GM03348 (cell line): Measurements from ENCODE around the gene RRP15.

Source experiments
- DNase-seq: peaks from one replicate; pipeline ENCODE4 v3.0.0; 2012; ENCODE audit warnings: low spot score

The RRP15 gene

DNA sequence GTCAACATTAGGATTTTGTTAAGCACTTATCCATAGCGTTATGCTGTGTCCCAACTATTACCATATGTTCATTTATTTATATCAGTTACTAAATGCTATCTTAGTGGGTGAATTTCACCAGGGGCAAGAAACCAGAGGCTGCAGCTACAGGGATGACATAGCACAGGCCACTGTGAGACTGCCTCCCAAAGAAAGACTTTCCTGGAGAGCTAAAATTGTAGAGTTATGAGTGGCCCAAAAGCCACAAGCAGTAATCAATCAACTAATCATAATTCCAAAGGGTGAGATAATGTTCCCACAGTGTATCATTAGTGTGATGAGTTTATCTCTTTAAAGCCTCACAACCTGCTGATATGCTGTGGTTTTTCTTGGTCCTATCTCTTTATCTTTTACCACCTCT is 56.2 kb downstream of the RRP15 start:
- DNase-seq, result no peak

DNA sequence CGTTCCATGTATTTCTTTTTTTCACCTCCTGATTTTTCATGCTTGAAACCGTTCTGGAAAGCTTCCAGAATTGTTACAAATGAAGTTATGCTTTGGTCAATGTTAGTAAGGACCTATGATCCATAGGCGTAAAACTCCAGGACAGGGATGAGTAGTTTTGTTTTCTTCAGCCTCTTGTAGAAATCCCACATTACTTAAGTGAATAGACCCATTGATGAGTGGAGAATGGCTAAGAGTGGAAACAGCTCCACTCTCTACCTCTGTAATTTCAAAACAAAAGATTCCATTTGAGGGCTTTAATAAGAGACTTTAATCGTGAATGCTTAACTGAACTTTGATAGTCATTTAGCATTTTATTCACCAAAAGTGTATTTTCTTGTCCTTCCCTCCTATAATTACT is 57.0 kb downstream of the RRP15 start:
- DNase-seq, result no peak

DNA sequence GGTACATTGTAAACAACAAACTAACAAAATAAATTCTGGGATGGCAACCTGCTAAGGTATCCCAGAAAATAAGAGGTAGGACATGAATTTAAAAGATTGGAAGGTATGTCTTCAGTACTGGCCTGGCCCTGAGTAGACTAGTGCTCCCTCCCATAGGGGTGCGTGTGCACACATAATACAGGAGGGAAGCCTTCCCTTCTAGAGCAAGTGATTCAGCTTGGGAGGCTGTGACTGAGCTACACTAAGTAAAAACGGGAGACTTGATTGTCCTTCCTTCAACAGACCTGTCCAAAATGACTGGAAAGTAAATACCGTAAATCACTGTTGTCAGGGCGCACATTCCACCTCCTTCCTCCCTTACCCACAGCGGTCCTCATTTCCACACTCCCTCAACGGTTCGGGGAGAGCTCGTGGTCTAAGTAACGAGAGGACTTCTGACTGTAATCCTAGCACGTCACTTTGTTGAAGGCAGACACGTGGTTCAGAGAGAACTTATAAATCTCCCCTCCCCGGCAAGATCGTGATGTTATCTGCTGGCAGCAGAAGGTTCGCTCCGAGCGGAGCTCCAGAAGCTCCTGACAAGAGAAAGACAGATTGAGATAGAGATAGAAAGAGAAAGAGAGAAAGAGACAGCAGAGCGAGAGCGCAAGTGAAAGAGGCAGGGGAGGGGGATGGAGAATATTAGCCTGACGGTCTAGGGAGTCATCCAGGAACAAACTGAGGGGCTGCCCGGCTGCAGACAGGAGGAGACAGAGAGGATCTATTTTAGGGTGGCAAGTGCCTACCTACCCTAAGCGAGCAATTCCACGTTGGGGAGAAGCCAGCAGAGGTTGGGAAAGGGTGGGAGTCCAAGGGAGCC is 60.0 kb downstream of the RRP15 start, which contains the start of gene TGFB2:
TGFB2 (plus strand) TSS at position 523 of the 859 bp plus-strand sequence. CDS start 1,366 bp downstream, outside the sequence.
- DNase-seq, result peak; percentile 45

DNA sequence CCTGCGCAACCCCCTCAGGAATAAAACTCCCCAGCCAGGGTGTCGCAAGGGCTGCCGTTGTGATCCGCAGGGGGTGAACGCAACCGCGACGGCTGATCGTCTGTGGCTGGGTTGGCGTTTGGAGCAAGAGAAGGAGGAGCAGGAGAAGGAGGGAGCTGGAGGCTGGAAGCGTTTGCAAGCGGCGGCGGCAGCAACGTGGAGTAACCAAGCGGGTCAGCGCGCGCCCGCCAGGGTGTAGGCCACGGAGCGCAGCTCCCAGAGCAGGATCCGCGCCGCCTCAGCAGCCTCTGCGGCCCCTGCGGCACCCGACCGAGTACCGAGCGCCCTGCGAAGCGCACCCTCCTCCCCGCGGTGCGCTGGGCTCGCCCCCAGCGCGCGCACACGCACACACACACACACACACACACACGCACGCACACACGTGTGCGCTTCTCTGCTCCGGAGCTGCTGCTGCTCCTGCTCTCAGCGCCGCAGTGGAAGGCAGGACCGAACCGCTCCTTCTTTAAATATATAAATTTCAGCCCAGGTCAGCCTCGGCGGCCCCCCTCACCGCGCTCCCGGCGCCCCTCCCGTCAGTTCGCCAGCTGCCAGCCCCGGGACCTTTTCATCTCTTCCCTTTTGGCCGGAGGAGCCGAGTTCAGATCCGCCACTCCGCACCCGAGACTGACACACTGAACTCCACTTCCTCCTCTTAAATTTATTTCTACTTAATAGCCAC is 60.7 kb downstream of the RRP15 start:
- peak; percentile 82 for DNase-seq

DNA sequence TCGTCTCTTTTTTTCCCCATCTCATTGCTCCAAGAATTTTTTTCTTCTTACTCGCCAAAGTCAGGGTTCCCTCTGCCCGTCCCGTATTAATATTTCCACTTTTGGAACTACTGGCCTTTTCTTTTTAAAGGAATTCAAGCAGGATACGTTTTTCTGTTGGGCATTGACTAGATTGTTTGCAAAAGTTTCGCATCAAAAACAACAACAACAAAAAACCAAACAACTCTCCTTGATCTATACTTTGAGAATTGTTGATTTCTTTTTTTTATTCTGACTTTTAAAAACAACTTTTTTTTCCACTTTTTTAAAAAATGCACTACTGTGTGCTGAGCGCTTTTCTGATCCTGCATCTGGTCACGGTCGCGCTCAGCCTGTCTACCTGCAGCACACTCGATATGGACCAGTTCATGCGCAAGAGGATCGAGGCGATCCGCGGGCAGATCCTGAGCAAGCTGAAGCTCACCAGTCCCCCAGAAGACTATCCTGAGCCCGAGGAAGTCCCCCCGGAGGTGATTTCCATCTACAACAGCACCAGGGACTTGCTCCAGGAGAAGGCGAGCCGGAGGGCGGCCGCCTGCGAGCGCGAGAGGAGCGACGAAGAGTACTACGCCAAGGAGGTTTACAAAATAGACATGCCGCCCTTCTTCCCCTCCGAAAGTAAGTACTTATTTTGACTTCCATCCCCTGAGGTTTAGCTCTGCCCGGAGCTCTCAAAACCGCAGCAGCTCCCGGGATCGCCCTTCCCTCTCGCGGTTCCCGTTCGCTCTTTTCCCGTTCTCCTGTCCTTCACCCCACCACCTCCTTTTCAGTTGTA is 61.5 kb downstream of the RRP15 start:
- DNase-seq, result peak; percentile 44

DNA sequence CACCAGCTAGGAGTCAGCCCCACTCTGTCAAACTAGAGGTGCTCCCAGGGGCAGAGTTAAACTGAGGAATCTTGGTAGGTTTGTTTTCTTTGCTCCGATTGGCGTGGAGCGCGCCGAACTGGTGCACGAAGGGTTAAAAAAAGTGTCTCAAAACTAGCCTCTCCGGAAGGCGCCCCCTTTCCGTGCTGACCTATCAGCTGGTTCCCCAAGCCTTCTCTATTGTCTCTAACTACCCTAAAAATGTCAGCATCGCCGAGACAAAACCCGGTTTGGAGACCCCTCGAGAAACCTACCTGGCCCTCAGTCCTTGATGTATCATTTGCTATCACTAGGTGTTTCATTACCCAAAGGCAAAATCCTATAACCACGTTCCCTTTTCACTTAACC is 62.2 kb downstream of the RRP15 start:
- DNase-seq, result peak; percentile 17

DNA sequence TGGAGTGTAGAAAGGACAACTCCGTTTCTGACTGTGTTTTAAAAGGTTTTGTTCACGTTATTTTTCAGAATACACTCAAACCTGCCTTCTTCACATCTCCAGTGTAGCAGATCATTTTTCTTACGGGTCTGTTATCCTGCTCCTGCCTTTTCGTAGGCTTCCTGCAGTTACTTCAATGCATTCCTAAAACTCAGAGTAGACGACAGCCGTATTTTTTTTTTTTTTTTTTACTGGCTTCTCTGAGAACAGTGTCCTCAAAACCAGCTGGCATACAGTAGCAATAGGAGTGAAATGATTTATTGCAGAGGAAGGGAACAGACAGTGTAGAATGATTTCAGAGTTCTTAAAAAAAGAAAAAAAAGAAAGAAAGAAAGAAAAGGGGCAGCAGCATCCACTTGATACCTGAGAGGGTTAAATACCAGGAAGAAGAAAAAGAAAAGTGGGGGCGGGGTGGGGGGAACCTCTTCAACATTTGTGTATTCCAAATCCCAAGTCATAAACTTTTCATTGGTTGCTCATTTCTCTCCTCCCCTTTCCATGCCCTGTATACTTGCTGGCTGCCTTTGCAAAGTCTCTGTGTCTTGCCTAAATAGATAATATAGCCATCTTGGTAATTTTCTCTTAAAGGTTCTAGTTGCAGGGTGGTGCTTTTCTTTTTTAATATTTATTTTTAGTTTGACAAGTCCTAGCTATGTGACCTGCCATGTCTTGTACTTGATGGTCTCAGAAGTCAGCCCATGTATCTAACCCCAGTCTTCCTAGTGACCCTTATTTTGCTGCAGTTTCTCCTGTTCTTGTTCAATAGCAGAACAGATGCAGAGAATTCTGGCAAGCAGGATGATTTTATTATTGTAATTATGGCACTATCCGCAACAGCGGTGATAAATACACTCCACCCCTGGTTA is 62.9 kb downstream of the RRP15 start:
- no peak for DNase-seq

DNA sequence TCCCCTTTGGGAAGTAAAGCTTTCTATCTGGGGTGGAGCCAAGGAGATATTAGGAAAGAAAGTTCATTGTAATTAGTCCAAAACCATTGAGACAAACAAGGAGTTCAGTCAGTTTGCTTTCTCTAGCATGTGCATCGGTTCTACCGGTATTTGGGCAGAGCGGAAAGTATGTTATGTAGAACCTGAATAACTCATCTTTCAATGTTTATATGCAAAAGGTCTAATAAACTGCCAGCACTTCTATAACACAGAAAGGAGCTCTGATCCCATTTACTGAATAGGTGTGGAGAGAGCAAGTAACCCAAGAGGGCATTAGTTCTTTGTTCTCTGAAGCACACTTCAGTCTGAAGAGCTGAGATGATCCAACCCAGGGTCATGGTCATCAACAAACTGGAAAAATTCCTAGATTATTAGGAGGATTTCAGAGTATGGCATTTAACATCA is 63.6 kb downstream of the RRP15 start:
- no peak for DNase-seq

DNA sequence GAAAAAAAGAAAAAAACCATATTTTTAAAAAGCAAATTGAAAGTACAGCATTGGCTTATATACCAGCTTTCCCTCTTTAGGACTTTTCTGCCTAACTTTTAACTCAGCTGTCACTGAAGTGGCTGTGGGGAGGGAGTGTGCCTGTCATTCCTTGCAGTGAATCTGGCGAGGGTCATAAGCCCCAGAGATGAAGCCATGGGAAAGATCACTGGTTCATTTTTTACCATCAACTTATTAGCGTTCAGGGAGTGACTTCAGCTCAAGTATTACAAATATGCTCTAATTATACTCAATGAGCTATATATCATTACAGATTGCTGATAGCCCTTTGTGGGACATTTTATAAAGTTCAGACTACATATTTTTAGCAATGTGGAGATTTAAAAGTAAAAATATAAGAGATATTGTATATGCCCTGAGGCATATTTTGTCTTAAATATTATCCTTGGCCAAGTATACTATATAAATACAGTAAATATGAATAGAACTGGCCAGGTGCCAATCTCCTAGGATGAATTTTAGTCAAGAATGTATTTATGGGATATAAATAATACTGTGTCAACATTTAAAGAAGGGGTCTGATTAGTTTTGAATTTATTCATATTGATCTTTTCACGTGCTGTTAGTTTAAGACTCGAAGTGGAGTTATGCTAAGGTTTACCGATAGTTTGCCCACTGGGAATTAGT is 64.4 kb downstream of the RRP15 start:
- DNase-seq, result no peak

DNA sequence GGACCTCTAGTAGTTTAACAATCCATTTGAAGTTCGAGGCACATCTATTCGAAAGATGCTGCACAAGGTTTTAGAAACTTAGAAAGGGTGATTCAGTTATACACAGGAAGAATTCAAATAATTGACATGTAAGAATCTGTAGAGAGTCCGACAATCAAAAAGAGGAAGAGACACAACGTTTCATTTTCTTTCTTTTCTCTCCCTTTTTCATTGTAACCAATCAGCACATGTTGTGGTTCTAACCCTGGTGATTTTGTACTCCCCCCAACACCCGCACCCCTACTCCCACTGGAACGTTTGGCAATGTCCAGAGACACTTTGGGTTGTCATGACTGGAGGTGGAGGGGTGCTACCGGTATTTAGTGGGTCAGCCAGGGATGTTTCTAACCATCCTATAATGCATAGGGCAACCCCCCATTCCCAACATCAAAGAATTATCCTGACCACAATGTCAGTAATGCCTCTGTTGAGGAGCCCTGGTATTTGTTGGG is 65.0 kb downstream of the RRP15 start:
- no peak for DNase-seq

DNA sequence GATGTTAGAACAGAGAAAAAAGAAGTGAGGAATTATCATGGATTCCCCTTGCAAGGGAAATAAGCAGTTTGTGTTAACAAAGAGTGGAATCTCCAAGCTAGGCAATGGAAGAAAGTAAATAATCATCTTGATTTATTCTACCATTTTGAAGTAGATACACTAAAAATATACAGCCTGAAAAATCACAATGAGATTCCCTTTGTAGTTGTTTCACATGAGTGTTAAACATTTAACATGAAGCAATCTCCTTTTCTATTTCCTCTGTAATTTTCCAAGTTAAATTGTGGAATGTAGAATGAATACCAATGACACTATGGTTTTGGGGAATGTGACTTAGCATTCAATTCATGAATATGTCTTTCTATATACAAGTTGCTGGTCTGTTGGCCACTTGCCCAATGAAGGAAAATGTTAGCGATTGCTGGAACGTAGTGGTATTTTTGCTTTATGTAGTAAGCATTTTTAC is 65.7 kb downstream of the RRP15 start:
- DNase-seq, result peak; percentile 55

DNA sequence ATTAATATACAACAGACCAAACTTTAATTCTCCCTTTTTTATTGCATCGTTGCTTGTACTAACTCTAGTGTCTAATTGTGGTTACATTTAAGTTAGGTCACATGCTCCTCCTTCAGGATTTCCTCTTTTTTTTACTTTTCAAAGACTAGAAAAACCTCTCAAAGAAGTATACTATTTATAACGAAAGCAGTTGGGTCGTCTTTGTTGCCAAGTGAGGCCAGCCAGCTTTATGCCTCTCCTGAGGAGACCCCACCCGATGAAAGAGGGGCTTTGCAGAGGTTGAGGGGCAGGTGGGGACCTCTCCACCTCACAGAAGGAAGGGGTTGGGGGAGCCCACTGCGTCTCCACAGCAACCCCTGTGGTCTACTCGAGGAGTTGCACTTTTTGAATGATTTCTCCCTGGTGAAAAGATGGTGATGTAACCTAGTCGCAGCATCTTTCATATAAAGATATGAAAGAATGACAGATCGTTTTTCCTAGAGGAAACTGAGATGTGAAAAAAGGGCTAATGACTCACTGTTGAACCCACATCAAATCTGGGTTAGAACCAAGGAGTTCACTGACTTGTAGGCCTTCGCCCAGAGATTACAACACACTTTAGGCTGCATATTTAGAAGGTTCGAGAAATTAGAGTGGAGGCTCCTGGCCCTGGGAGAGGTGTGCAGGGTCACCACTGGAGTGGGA is 66.4 kb downstream of the RRP15 start:
- DNase-seq, result peak; percentile 45

DNA sequence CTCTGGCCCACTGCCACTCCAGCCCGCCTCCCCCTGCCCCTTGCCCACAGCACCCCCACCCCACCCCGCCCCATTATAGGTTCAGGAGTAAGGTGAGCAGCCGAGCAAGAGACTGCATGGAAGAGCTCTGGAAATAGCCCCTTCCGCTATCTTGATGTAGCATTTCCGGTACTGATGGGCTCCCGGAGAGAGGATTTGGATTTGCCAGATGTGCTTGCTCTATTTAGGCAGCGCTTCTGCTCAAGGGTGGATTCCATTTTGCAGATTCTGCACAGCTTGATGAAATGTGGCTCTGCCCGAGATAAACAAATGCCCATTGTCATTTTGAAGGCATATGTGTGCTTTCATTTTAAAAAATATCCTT is 67.0 kb downstream of the RRP15 start:
- no peak for DNase-seq

DNA sequence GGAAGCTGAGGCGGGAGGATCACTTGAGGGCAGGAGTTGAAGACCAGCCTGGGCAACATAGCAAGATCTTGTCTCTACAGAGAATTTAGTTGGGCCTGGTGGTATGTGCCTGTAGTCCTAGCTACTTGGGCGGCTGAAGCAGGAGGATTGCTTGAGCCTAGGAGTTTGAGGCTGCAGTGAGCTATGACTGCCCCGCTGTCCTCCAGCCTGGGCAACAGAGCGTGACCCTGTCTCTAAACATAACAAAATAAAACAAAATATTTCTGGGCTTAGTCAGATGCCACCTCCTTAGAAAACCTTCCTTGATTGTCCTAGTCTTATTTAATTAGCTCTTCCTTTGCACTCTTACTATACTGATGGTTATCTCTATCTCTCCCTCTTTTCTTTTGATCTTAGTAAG is 68.6 kb downstream of the RRP15 start:
- no peak for DNase-seq

DNA sequence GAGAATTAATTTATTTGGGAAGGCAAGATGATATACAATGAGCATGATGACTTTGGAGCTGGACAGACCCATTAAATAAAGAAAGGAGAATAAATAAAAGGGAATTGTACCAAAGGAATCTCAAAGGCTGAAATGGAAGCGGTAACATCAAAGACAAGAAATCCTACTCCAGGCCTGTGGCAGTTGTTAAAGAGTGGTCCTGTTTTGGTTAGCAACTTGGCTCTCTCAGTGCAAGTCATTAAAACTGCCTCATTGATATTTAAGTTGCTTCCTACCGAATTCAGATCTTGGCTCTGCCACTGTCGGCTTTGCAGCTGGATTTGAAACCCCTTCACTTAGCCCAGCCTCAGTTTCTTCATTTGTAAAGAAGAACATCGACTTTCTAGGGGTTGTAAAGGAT is 70.2 kb downstream of the RRP15 start:
- DNase-seq, result no peak

DNA sequence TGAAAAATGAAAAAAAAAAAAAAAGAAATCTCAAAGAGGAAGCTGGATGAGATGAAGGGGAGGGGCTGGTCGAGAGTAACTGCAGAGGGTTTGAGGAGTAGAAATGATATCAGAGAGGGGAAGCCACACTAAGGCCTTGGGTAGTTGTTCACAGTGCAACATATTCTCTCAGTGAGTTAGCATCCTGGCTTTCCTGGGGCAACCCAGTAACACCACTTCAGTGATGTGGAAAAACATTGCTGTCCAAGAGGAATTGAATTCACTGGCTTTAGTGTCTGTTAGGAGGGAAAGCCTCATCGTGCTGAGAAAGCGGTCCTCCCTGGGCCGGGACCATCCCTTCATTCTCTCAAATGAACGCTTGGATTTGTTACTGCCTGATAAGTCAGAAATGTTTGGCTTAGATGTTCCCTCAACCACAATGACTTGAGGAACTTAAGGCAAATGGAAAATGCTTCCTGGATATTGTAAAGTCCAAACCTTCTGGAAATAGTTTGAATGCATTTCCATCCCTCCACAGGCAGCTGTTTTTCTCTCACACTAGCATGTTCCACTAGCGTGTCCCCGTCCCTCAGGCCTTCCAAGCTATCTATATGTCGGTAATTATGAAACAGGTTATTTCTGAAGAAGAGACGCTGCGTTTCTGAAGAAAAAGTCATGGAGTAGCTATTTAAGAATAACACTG is 72.3 kb downstream of the RRP15 start:
- DNase-seq, result no peak

DNA sequence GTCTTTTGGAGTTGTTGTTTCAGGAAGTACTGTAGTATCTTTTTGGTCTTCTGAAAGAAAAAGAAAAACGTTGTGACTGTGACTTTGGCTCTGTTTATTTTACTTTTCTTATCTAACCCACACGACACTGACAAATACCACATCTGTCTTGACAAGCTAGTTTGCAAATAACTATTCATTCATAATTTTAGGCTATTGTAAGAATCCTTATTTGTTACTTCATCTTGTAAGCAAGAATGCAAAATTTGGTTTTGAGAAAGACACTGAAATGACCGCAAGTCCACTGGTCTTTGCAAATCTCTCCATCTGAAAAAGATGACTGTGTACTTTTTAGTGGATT is 72.8 kb downstream of the RRP15 start:
- DNase-seq, result no peak

DNA sequence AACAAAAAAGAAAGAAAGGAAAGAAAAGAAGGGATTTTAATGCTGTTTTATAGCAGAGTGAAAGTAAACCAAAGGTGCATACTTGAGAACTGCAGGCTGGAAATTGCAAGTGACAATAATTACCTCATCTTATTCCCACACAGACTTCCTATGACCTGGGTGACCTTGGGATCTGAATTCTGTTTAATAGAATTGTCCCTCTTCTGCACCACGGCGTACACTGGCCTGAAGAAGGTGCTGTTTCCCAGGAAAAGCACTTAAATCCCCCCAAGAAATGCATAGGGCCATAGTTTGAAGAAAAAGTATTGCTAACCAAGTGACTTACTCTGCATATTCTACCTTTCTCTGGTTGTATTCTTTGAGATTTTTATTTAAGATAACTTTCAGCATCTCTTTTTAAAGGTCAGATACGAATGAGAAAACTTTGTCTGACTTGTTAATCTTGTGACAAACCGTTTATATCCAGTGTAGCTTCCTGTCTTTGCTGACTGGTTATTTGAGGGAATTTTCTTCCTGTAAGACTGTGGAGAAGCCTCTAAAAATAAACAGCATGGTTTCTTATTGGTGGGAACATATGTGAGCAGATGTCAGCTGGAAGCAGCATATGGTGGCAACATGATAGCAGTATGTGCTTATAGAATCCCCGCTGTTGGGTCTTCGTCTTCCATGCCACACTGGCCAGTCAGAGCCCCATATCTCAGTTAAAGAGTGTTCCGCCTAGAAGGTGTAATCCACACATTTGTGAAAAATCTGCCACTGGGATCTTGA is 76.4 kb downstream of the RRP15 start:
- DNase-seq, result peak; percentile 44
